RKO (cell line): ENCODE measurements around the gene SEMA7A.
"Not testable (repeated sequence)": the region's sequence is repeated elsewhere in the genome, so short reads cannot be mapped to it uniquely, and the experiment has no call there.

Experiments
- DNase-seq: peaks from one replicate; pipeline ENCODE4 v3.0.0-alpha.2; 2016; ENCODE audit warnings: low spot score

SEMA7A gene

DNA sequence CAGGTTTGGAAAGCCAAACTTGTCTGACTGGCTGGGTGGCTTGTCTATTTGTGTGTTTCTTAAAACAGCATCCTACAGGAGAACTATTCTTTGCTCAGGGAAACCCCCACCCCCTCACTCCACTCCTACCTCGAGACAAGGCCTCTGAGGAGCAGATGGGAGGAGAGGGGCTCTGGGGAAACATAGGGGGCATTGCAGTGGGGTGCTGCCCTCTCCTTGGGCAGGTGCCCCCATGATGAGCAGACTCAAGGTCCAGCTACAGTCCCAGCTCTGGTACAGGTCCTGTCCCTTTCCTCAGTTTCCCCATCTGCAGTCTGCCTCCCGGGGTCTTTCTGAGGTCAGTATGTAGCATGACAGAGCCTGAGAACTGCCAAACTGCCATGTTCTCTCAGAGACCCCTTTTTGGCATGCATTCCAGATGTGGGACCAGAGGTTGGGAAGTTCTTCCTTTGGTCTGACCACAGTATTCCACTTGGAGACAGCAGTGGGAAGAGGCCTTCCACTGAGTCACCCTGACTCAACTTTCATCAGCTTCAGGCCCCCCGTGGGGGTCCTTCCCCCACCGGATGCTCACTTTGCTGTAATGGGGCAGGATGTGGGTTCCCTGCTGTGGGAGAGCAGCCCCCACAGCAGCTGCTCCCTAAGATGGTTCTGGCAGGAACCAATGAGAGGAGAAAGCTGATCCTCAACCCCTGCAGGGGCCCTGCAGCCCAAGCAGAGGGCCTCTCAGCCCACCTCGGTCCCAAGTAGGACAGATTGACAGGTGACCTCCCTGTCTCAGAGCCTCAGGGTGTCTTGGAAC is 34.0 kb downstream of the SEMA7A start:
- DNase-seq, result peak; percentile 92

GRCh38 chr15:74399100-74399499 is 34.7 kb downstream of the SEMA7A start:
- no peak for DNase-seq

DNA sequence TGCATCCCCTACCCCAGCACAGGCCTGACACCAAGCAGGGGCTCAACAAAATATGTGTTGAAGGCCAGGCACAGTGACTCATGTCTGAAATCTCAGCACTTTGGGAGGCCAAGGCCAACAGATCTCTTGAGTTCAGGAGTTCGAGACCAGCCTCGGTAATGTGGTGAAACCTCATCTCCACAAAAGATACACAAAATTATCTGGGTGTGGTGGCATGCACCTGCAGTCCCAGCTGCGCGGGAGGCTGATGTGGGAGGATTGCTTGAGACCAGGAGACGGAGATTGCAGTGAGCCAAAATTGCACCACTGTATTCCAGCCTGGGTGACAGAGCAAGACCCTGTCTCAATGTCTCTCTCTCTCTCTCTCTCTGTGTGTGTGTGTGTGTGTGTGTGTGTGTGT is 35.6 kb downstream of the SEMA7A start:
- no peak for DNase-seq

DNA sequence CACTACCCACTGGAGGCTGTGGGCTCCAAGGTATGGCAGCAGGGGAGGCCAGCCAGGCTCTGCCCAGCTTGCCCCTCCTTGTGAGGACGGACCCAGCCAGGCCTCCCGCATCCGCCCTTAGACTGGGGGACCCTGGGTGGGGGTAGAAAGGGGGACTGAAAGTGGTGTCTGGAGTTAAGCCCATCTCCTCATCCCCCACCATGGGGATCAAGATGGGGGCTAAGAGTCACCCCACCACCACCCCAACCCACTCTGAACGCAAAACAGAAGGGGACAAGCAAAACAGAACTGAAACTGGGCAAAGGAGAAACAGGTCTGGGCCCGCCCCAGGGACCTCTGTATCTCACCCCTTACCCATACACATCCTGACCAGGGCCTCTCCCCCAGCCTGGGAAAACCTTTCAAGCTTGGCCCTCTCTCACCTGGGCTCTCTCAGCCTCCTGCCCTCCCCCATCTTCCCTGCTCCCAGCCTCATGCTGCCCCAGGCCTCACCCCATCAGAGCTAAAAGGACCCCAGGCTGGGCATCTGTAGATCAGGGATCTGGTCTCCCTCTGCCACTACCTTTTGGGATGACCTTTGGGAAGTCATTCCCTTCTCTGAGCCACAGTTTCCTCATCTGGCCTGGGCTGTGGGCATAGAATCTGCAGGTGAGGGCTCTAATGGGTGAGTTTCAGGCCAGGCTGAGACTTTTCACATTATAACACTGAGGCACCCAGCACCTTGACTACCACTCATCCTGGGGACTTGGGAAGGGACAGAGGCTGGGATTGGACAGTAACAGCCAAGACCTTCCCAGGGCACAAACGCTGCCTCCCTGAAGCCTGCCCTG is 36.3 kb downstream of the SEMA7A start:
- no peak for DNase-seq

- peak; percentile 95 for DNase-seq
Observed at GRCh38 chr15:74396445-74397238, 37.1 kb downstream of the SEMA7A start.

- DNase-seq, result no peak
Observed at GRCh38 chr15:74396146-74396438, 37.7 kb downstream of the SEMA7A start.

- DNase-seq, result no peak
Observed at GRCh38 chr15:74395319-74396145, 38.2 kb downstream of the SEMA7A start.

DNA sequence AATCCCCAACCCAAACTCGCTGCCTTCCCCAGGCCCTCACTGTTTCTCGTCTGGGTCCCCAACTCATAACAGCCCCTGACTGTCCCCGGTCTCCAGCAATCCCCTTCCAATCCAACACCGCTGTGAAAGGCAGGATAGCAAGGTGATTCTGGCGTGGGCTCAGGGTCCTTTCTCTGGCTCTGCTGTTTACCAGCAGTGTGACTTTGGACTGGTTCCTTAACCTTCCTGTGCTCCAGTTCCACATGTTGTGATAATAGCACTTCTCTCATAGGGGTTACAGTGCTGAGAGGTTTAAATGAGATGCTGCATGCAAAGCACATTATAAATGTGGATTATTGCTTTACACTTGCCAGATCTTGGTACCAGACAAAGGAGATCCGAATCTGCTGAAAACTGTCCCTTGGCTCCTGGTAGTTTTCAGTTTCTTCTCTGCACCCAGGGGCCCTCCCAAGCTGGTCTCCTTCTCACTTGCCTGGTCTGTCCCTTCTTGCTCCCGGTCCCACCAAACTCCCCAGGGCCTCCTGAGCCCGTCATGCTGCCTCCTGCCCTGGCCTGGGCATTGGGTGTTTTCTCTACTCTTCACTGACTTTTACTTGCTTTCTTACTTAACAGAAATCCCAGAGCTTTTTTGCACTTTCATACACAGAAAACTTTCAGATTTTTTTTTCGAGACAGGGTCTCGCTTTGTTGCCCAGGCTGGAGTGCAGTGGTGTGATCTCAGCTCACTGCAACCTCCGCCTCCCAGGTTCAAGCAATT is 39.5 kb downstream of the SEMA7A start:
- DNase-seq, result no peak

- no peak for DNase-seq
Observed at GRCh38 chr15:74393423-74393822, 40.3 kb downstream of the SEMA7A start.

- no peak for DNase-seq
Observed at GRCh38 chr15:74392902-74393301, 40.9 kb downstream of the SEMA7A start.

GRCh38 chr15:74392451-74392830 is 41.3 kb downstream of the SEMA7A start:
- DNase-seq, result no peak

DNA sequence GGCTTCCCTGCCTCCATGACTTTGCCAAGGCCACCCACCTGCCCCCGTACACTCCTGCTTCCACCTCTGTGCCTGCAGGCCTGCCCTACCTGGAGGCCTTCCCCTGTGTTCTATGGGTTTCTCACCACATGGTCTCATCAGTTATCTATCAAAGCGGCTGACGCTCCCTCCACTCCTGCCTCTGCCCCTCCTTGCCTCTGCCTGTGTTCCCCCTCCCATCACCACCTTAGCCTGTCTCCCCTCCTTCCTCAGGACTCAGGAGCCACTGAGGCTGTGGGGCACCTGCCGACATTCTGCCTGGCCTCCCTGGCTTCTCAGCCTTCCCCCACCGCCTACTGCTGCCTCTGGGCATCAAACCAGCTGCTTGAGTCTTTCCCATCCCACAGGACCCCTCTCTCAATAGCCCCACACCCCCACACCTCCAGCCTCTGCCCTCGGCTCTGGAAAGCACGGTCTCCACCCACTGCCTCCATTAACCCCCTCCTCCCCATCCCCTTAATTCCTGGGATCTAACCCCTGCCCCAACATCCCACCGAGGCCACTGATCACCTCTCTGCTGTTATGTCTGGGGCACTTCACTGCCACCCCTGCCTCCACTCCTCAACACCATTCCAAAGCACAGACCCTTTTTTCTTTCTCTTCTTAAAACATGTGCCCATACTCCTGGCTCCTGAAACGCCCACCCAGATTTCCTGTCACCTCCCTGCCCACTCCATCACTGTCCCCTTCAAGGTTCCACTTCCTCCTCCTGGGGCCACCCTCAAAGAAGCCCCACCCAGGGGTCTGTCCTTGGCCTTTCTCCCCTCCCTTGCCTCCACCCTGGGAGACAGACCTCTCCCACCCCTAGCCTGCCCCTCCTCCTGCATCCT is 41.9 kb downstream of the SEMA7A start:
- DNase-seq, result no peak

GRCh38 chr15:74390647-74391288 is 43.0 kb downstream of the SEMA7A start:
- no peak for DNase-seq

DNA sequence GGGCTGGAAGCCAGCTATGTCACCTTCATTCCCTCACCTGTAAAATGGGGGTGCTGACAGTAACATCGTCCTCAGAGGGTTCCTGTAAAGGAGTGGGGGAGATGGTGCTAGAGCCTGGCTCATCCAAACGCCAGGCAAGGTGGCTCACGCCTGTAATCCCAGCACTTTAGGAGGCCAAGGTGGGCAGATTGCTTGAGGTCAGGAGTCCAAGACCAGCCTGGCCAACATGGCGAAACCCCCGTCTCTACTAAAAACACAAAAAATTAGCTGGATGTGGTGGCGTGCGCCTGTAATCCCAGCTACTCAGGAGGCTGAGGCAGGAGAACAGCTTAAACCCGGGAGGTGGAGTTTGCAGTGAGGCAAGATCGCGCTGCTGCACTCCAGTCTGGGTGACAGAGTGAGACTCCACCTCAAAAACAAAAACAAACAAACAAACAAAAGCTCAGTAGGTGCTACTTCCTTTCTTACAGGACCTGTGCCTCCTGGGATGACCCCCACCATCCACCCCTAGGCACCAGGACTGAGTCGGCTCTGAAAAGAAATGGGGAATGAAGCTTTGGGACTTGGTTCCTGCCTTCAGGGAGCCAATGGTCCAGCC is 43.6 kb downstream of the SEMA7A start:
- DNase-seq, result not testable (repeated sequence)

- no peak for DNase-seq
Observed at GRCh38 chr15:74389241-74390048, 44.3 kb downstream of the SEMA7A start.

DNA sequence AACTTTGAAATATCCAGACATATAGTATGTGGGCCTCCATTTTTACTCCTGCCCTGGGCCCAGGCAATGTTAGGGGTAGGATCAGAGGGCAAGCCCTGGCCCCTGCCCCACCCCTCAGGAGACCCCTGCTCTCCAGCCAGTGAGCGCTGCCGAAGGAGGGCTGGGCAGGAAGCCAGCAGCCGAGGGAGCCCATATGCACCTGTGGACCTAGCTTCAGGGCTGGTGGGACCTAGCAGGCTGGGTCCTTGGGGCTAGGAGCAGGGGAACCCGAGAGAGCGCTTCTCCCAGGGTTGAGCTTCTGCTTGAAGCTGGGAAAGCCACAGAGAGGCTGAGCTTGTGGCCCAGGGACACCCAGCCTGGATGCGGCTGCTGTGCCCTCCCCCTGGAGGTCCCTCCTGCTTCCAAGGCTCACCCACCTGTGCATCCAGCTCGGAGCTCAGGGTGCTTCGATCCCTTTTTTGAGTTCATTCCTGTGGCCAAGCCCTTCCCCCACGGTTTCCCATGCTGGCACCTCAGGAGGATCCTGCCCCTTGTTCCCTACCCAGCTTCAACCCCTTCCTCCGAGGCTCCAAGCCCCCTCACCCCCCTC is 45.3 kb downstream of the SEMA7A start:
- DNase-seq, result no peak

GRCh38 chr15:74387621-74388362 is 46.0 kb downstream of the SEMA7A start:
- DNase-seq, result no peak
